M059J (cell line): ENCODE data around the gene HNRNPCL2. TPM values are rescaled to one million over a fixed set of nuclear protein-coding genes. Genes with fewer than 3 reads are reported as not detected.
"Not testable (repeated sequence)": the region's sequence is repeated elsewhere in the genome, so short reads cannot be mapped to it uniquely, and the experiment has no call there.

ENCODE experiments used
- DNase-seq: peaks from one replicate; pipeline ENCODE4 v3.0.0-alpha.2; 2012; ENCODE audit warnings: low read depth
- total RNA-seq: library from RNA; depleted of rRNA; stranded (reverse); fragments of >200 nt; shearing (Covaris generic); gene quantifications from 2 replicates; pipeline ENCODE4 v1.2.3, GENCODE V29; 2014; rRNA removed

HNRNPCL2 gene
- total RNA-seq, result not detected in 2 replicates

DNA sequence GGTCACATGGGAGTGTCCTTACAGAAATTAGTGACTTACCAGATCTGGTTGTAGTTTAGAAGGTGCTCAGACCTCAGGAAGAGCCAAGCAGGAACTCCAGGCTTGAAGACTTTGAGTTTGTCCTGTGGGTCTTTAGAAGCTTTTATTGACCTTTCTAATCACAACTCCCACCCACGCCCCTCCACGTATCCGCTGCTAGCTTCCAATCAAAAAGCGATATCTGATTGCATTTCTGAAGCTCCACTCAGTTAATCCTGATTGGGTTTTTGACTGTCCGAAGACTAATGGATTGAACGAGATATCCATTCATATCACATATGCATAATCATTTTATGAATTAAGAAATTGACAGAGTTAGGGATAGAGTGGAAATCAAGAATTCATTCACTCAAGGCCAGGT is at the start of gene HNRNPCL2:
TSS of gene HNRNPCL2 (minus strand) at position 101 of the 400 bp plus-strand sequence. CDS start 454 bp downstream, outside the sequence.
- DNase-seq, result not testable (repeated sequence)

DNA sequence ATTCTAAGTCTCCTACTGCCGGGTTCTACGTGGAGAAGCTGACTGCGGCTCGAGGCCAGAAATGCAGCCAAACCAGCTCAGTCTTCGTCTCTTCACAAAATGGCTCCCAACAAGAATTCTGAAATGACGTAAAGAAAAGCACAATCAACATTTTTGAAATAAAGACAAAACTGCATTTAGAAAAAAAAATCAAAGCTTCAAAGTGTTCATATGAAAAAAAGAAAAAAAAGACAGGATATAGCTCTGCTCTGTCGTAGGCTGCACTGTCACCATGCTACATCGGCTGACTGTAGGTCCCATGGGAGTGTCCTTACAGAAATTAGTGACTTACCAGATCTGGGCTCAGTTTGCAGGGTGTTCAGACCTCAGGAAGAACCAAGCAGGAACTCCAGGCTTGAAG is 48.9 kb upstream of the HNRNPCL2 start, which contains the start of gene HNRNPCL4:
TSS of gene HNRNPCL4 (minus strand) at position 101 of the 400 bp plus-strand sequence. CDS start 164 bp downstream, outside the sequence.
- DNase-seq, result not testable (repeated sequence)

DNA sequence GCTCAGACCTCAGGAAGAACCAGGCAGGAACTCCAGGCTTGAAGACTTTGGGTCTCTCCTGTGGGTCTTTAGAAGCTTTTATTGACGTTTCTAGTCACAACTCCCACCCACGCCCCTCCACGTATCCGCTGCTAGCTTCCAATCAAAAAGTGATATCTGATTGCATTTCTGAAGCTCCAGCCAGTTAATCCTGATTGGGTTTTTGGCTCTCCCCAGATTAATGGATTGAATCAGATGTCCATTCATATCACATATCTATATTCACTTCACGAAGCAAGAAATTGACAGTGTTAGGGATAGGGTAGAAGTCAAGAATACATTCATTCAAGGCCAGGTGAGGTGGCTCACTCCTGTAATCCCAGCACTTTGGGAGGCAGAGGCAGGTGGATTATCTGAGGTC is 39.3 kb upstream of the HNRNPCL2 start, which contains the start of gene PRAMEF26:
TSS of gene PRAMEF26 (minus strand) at position 101 of the 400 bp plus-strand sequence. CDS start 2,914 bp downstream, outside the sequence.
- DNase-seq, result not testable (repeated sequence)

GRCh38 chr1:13070474-13070873 is 46.2 kb downstream of the HNRNPCL2 start, which contains the start of gene PRAMEF25:
Gene PRAMEF25, plus strand, starts transcription at chr1:13070774. Its CDS starts 2,920 bp downstream, at chr1:13073694.
- not testable (repeated sequence) for DNase-seq

Other genes starting within 250 kb of the HNRNPCL2 start
- gene PRAMEF4, start 230.7 kb downstream of the HNRNPCL2 start, total RNA-seq, result not detected in 2 replicates
- gene PRAMEF10, start 218.6 kb downstream of the HNRNPCL2 start, total RNA-seq, result not detected in 2 replicates
- not detected in 2 replicates for gene PRAMEF7, start 200.2 kb downstream of the HNRNPCL2 start, total RNA-seq
- gene PRAMEF6, start 169.3 kb downstream of the HNRNPCL2 start, total RNA-seq, result not detected in 2 replicates
- gene PRAMEF27, start 60.3 kb downstream of the HNRNPCL2 start, total RNA-seq, result not detected in 2 replicates
- not detected in 2 replicates for gene HNRNPCL3, start 56.1 kb downstream of the HNRNPCL2 start, total RNA-seq
- not detected in 2 replicates for gene PRAMEF25, start 46.1 kb downstream of the HNRNPCL2 start, total RNA-seq
- gene PRAMEF26, start 39.2 kb upstream of the HNRNPCL2 start, total RNA-seq, result not detected in 2 replicates
- not detected in 2 replicates for gene HNRNPCL4, start 48.8 kb upstream of the HNRNPCL2 start, total RNA-seq
- not detected in 2 replicates for gene PRAMEF9, start 55.0 kb upstream of the HNRNPCL2 start, total RNA-seq
- not detected in 2 replicates for gene PRAMEF13, start 84.6 kb upstream of the HNRNPCL2 start, total RNA-seq
- gene PRAMEF18, start 109.3 kb upstream of the HNRNPCL2 start, total RNA-seq, result not detected in 2 replicates
- not detected in 2 replicates for gene PRAMEF5, start 137.3 kb upstream of the HNRNPCL2 start, total RNA-seq
- gene PRAMEF8, start 168.3 kb upstream of the HNRNPCL2 start, total RNA-seq, result not detected in 2 replicates
- not detected in 2 replicates for gene PRAMEF33, start 186.7 kb upstream of the HNRNPCL2 start, total RNA-seq
- not detected in 2 replicates for gene PRAMEF15, start 198.7 kb upstream of the HNRNPCL2 start, total RNA-seq
- gene PRAMEF14, start 230.3 kb upstream of the HNRNPCL2 start, total RNA-seq, result not detected in 2 replicates